NCI-H187 (cell line): ENCODE data around the gene RPTOR.

Experiments
- DNase-seq, 2 experiments: peaks; one replicate each; lab custom pipeline; 2025; lab: John Stamatoyannopoulos, UW

Gene RPTOR

DNA sequence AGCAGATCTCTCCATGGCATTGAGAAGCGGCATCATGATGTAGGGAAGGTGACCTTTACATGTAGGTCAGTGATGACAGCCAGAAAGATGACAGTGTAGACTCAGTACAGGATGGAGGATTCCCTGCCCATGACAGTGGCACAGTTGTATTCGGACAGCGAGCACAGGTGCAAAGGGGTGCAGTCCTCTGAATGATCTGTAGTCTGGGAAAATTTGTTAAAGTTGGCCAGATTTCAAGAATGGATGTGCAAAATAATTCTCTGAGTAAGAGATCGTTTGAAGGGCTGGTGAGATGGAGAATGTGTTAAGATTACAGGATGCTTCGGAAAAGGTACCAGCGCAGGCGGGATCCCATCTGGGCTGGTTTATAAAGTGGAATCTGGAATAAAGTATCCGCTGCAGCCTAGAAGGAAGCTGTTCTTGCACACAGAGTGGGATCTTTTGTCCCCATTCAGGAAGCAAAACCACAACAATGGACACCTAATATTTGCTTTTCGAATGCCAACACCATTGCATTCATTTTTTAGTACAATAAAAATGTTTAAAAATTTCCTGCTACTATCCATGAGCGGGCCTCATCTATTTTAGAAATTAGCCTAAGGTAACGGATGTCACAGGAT is 101.2 kb downstream of the RPTOR start:
- no peak for DNase-seq

- DNase-seq = peak in 1 of 2 experiments; percentile 44
Measured at GRCh38 chr17:80646328-80646727, 101.7 kb downstream of the RPTOR start.

DNA sequence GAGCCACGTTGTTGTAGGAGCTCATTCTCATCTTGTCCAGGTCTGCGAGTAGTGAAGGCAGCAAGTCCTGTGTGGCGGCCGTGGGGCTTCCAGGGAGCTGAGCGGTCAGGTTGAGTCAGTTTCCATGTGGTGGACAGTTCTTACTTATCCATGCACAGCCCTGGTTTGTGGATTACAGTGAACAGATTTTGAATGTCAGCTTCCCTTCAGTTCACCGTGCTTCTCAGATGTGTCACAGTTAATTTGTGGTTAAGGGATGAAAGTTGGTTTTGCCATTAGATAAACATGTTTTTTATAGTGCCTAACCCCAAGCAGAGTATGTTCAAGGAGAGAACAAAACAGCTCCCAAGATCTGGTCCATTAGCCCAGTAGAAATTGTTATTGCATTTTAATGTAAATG is 103.1 kb downstream of the RPTOR start:
- DNase-seq = no peak

- no peak for DNase-seq
Measured at GRCh38 chr17:80649200-80649644, 104.6 kb downstream of the RPTOR start.

- no peak for DNase-seq
Measured at GRCh38 chr17:80649672-80650330, 105.2 kb downstream of the RPTOR start.

DNA sequence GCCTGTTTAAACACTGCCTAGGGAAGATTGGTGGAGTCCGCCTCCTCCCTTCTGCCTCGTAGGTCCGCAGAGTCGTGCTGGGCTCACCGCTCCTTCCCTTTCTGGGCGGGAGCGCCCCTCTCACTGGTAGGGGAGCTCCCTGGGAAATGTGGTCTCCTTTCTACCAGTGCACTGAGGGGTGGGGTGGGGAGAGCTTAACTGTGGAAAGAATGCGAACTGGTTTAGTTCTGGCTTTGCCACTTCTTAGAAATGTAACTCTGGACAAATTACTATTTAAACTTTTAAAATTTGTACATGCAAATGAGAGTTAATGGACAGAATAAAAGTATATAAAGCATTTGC is 105.7 kb downstream of the RPTOR start:
- no peak for DNase-seq

- no peak for DNase-seq
Measured at GRCh38 chr17:80650751-80651518, 106.3 kb downstream of the RPTOR start.

DNA sequence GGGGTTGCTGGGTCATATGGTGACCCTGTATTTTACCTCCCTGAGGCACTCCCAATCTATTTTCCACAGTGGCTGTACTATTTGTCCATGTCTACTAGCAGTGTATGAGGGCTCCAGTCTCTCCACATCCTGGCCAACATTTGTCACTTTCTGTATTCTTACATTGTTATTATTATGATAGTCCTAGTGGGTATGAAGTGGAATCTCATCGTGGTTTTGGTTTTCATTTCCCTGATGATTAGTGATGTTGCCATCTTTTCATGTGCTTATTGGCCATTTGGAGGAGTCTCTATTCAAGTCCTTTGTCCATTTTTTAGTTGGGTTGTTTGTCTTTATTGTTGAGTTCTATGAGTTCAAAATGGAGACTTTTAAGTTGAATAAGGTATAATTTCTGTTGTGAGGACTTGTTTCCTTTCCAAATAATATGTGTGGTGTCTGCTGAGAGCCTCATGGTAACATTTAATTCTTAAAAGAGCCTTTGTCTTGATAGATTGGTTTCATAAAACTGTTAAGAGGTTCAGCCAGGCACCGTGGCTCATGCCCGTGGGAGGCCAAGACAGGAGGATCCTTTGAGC is 108.2 kb downstream of the RPTOR start:
- DNase-seq = no peak

DNA sequence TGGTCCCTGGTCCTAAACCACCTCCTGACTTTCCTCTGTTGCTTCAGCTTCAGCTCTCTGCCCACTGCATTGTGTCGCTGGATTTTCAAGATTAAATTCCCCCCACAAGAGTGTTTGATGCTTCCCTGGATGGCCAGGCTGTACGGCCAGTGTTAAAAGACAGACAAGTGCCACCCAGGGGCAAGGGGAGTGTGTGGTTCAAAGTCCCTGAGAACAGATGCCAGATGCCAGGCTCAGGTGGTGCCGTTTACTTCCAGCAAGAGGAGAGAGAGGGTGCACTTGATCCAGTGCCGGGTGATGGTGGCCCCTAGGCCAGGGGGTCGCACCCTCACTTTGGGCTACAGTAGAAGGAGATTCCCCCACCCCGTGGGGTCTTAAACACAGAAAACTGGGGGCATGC is 109.2 kb downstream of the RPTOR start:
- DNase-seq = no peak

- no peak for DNase-seq
Measured at GRCh38 chr17:80655608-80656007, 111.0 kb downstream of the RPTOR start.

- DNase-seq = no peak
Measured at GRCh38 chr17:80656590-80656989, 112.0 kb downstream of the RPTOR start.

- no peak for DNase-seq
Measured at GRCh38 chr17:80657561-80657960, 112.9 kb downstream of the RPTOR start.

- DNase-seq = no peak
Measured at GRCh38 chr17:80658821-80659220, 114.2 kb downstream of the RPTOR start.

- no peak for DNase-seq
Measured at GRCh38 chr17:80659651-80660050, 115.0 kb downstream of the RPTOR start.

DNA sequence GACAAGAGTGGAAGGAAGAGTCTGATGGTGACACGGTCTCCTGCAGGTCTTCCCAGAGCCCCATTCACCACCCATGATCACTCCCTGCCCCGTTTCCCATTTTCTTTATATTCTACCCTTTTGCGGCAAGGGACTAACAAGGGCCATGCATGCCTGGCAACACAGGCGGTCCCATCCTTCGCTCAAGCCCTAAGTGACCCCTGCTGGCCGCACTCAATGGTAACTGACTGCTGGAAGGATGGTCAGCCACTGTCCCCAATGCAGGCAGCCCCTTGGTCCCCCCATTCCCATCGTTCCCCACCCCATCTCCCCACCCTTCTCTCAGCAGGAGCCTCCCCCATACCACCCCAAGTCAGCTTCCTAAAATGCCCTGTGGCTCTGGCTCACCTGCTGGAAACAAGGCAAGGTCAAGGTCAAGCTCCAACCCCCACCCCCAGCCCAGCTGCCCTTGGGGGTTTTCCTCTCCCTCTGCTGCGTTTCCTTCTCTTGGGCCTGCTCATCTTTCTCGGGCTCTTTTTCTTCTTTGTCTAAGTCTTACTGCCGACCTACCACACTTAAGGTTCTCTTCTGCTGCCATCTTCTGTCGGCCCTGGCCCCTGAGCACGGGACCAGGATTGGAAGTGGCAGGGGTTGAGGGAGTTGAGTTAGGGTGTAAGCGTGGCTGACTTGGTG is 116.0 kb downstream of the RPTOR start:
- no peak for DNase-seq

GRCh38 chr17:80662557-80662956 is 117.9 kb downstream of the RPTOR start:
- DNase-seq = no peak

DNA sequence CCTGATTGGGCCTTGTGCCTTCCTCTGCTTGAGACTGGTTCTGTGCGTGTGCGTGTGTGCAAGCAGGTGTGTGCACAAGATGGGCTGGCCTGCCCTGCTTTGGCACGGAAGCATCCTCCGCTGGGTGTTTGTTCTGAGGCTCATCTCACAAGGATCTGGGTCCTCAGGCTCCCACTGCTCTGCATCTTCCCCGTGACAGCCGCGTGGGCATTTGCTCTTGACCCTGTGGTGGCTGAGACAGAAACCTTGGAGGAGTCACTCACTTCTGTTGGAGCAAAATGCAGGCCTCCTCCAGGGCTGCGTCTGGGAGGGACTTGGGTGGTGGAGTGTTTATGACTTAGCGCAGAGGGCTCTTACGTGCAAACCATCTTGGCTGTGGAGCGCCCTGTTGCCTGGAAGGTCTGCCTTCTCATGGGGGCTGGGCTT is 119.2 kb downstream of the RPTOR start:
- DNase-seq = peak; percentile 61 to 71

DNA sequence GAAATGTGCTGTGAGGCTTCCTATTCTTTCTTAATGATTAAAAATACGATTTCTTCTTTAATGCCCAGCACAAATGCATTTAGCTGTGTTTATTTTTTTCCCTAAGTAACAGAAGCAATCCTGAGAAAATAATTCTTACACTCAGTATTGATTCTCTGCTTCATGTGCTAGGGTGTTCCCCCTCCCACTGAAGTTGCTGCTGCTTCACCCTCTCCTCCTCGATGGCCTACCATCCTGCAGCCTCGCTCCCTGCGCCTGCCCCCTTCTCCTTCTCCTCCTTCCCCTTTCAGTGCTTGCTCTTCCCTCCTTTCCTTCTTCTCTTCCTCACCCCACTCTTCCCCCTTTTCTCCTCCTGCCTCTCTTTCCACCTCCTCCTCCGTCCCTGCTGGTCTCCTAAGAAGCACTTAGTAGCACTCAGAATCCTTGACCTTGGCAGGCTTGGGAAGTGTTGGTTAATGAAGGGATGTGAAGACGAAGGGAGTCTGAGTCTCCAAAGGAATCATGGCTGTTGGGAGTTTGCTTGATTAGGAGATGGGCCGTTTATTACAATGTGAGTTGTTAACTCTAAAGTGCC is 119.7 kb downstream of the RPTOR start:
- DNase-seq = no peak

DNA sequence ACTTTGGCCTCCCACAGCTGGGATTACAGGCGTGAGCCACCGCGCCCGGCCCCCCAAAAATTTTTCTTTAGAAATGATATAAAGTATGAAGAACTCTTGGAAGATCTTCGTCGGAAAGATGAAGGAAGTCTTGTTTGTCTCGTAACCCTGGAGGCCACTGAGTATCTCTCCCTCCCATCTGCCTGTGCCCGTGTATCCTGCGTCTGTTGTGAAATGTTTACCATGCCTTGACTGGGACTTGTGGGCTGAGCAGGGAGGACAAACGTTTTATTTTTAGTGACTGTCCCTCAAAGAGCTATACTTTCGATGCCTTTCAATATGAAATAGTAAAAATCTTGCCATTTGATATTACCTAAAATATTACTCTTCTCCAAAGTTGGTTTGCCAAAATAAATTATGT is 121.2 kb downstream of the RPTOR start:
- DNase-seq = no peak

- no peak for DNase-seq
Measured at GRCh38 chr17:80666867-80667266, 122.2 kb downstream of the RPTOR start.

DNA sequence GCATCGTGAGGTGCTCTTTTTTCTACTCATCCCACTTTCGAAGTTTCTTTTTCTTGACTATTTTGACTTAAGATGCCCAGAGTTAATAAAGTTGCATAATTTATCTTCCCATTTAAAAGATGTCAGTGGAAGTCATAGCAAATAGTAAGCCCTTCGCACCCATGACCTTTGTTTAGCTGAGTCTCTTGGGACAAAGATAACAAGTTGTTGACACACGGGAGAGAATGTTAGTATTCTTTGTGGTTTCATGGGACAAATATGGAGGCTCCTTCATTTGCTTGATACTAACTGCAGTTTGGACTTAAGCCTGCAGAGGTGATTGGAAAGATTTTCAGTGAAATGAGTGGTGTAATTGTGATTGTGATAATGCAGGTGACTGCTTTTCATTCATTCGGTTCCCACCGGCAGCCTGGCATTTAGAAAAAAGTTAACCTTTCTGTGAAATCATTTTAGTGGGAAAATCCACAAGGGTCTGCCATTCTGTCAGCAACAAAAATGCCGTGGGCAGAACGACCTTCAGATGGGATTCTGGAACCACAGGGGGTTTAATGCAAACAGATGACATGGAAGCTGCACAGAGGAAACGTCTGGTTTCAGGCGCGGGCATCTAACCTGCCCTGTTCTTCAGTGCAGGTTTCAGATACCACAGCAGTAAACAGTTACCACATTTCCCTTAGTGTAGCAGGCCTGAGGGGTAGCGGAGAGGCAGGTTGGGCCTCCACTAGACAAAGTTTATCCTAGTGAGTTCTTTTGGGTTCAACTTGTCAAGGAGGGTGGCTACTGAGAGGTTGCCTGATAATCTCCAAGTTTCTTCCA is 123.0 kb downstream of the RPTOR start:
- no peak for DNase-seq
